ENCODE measurements around the gene ZBTB6. TPM values are rescaled to one million over a fixed set of nuclear protein-coding genes. Genes with fewer than 3 reads are reported as not detected.

ZBTB6 gene
- total and polyA plus RNA-seq, 2 of the 8 experiments (the other 6 are each of a cell fraction or from before 2014, with no cell fraction given) = 2.0 to 10.0 TPM

DNA sequence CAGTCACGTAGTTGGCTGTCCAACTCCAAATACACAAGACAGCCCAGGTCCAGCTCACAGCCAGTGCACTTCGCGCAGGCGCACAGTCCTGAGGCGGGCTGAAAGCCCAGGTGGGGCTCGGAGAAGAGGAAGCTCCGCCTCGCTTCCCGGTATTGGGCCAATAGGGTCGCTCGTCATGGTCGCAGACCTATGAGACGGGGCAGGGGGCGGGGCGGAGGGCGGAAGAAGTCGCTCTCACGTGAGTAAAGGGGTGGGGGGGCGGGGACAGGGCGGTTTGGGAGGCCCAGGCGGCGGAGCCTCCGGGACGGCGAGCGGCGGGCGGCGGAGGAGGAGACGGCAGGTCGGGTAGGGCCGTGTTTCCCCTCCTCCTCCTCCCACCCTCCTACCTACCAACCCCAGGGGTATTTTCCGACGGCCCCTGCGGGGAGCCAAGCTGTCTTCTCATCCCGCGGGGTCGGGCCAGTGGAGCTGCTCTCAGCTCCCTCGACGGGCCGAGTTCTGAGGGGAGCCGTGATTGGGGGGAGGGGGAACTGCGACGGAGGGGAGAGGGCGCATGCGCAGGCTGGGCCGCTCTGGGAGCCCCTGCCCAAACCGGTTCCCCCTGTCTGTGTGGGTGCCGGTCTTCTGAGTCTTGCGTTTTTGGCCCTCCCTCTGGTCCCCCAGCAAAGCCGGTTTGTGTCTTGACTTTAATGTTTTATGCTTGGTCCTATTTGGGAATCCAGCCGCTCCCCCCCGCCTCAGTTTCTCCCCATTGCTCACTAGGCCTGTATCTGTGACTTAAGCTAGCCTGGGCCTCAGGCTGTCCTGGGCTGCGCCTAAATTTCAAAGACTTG, 27.8 kb upstream of the ZBTB6 start, which contains the start of gene RABGAP1 (continued):
- TF ChIP-seq, protein P1, sequence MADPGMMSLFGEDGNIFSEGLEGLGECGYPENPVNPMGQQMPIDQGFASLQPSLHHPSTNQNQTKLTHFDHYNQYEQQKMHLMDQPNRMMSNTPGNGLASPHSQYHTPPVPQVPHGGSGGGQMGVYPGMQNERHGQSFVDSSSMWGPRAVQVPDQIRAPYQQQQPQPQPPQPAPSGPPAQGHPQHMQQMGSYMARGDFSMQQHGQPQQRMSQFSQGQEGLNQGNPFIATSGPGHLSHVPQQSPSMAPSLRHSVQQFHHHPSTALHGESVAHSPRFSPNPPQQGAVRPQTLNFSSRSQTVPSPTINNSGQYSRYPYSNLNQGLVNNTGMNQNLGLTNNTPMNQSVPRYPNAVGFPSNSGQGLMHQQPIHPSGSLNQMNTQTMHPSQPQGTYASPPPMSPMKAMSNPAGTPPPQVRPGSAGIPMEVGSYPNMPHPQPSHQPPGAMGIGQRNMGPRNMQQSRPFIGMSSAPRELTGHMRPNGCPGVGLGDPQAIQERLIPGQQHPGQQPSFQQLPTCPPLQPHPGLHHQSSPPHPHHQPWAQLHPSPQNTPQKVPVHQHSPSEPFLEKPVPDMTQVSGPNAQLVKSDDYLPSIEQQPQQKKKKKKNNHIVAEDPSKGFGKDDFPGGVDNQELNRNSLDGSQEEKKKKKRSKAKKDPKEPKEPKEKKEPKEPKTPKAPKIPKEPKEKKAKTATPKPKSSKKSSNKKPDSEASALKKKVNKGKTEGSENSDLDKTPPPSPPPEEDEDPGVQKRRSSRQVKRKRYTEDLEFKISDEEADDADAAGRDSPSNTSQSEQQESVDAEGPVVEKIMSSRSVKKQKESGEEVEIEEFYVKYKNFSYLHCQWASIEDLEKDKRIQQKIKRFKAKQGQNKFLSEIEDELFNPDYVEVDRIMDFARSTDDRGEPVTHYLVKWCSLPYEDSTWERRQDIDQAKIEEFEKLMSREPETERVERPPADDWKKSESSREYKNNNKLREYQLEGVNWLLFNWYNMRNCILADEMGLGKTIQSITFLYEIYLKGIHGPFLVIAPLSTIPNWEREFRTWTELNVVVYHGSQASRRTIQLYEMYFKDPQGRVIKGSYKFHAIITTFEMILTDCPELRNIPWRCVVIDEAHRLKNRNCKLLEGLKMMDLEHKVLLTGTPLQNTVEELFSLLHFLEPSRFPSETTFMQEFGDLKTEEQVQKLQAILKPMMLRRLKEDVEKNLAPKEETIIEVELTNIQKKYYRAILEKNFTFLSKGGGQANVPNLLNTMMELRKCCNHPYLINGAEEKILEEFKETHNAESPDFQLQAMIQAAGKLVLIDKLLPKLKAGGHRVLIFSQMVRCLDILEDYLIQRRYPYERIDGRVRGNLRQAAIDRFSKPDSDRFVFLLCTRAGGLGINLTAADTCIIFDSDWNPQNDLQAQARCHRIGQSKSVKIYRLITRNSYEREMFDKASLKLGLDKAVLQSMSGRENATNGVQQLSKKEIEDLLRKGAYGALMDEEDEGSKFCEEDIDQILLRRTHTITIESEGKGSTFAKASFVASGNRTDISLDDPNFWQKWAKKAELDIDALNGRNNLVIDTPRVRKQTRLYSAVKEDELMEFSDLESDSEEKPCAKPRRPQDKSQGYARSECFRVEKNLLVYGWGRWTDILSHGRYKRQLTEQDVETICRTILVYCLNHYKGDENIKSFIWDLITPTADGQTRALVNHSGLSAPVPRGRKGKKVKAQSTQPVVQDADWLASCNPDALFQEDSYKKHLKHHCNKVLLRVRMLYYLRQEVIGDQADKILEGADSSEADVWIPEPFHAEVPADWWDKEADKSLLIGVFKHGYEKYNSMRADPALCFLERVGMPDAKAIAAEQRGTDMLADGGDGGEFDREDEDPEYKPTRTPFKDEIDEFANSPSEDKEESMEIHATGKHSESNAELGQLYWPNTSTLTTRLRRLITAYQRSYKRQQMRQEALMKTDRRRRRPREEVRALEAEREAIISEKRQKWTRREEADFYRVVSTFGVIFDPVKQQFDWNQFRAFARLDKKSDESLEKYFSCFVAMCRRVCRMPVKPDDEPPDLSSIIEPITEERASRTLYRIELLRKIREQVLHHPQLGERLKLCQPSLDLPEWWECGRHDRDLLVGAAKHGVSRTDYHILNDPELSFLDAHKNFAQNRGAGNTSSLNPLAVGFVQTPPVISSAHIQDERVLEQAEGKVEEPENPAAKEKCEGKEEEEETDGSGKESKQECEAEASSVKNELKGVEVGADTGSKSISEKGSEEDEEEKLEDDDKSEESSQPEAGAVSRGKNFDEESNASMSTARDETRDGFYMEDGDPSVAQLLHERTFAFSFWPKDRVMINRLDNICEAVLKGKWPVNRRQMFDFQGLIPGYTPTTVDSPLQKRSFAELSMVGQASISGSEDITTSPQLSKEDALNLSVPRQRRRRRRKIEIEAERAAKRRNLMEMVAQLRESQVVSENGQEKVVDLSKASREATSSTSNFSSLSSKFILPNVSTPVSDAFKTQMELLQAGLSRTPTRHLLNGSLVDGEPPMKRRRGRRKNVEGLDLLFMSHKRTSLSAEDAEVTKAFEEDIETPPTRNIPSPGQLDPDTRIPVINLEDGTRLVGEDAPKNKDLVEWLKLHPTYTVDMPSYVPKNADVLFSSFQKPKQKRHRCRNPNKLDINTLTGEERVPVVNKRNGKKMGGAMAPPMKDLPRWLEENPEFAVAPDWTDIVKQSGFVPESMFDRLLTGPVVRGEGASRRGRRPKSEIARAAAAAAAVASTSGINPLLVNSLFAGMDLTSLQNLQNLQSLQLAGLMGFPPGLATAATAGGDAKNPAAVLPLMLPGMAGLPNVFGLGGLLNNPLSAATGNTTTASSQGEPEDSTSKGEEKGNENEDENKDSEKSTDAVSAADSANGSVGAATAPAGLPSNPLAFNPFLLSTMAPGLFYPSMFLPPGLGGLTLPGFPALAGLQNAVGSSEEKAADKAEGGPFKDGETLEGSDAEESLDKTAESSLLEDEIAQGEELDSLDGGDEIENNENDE (IDR thresholded peaks at IDR 0.05; ENCODE audit: insufficient replicate concordance, low read length) = no peak
- TF ChIP-seq CTBP2 (IDR thresholded peaks at IDR 0.05; ENCODE audit: borderline replicate concordance, insufficient read depth, insufficient read length, low read length) (no peak), SIX5 (IDR thresholded peaks at IDR 0.05; ENCODE audit: low read depth, low read length) (no peak), MAFK (IDR thresholded peaks at IDR 0.05; ENCODE audit: low read depth, low read length) (no peak), SUZ12 (IDR thresholded peaks at IDR 0.05; ENCODE audit: low read length) (no peak), PHF8 (conservative IDR thresholded peaks at IDR 0.05; ENCODE audit: low read depth, low read length) (peak; percentile 100), SIRT6 (IDR thresholded peaks at IDR 0.05; ENCODE audit: low read length) (no peak), RFX5 (IDR thresholded peaks at IDR 0.05; ENCODE audit: borderline replicate concordance, low read depth, low read length) (no peak), RBBP5 (IDR thresholded peaks at IDR 0.05; ENCODE audit: borderline replicate concordance, low read depth, low read length) (peak; percentile 97; the same call in 1 of the 2 replicates)
- TF ChIP-seq, protein P2, sequence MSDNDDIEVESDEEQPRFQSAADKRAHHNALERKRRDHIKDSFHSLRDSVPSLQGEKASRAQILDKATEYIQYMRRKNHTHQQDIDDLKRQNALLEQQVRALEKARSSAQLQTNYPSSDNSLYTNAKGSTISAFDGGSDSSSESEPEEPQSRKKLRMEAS (IDR thresholded peaks at IDR 0.05) = no peak

Data from H1 (cell line).